Natural killer cell (primary cell): ENCODE data around the gene SLC19A1. TPM values are rescaled to one million over a fixed set of nuclear protein-coding genes. Genes with fewer than 3 reads are reported as not detected.

Experiments
- ATAC-seq, 3 donors: fragments of 150-1000 bp in 2 of 3; fragments of 200-7000 bp in 1 of 3; cut with Tn5 transposase; 1 replicate in 1 of 3; 2 replicates in 2 of 3; pipeline ENCODE4 v1.10.0; 2021; ENCODE audit warnings: mild to moderate bottlenecking in 2 of 3, moderate library complexity in 2 of 3
- DNase-seq, 2 donors: peaks; one replicate each; pipeline versions ENCODE4 v3.0.0 to v3.0.0-alpha.2; 2013 to 2021; ENCODE audit warnings: mixed read lengths in 1 of 2
- H3K27ac ChIP-seq: one replicate; pipeline ENCODE4 v1.5.1; 2013; ENCODE audit warnings: mild to moderate bottlenecking, low read length
- H3K27me3 ChIP-seq: one replicate; pipeline ENCODE4 v1.6.1; 2013; ENCODE audit warnings: low read length; ENCODE audit not compliant: control insufficient read depth, insufficient read depth
- H3K36me3 ChIP-seq: one replicate; pipeline ENCODE4 v1.6.1; 2013; ENCODE audit warnings: low read length; ENCODE audit not compliant: control insufficient read depth, insufficient read depth
- H3K4me1 ChIP-seq: one replicate; pipeline ENCODE4 v1.6.1; 2013; ENCODE audit warnings: low read length; ENCODE audit not compliant: control insufficient read depth, insufficient read depth
- H3K4me3 ChIP-seq: one replicate; pipeline ENCODE4 v1.5.1; 2013; ENCODE audit warnings: low read length
- H3K9me3 ChIP-seq: one replicate; pipeline ENCODE4 v1.6.1; 2013; ENCODE audit warnings: low read length; ENCODE audit not compliant: control insufficient read depth, insufficient read depth
- H3K27ac Mint-ChIP-seq, 2 donors: one replicate each; pipeline ENCODE4 v1.8.0; 2022; ENCODE audit warnings: mild to moderate bottlenecking in 2 of 2, mixed read lengths in 2 of 2, moderate library complexity in 1 of 2
- H3K27me3 Mint-ChIP-seq, 2 donors: one replicate each; pipeline ENCODE4 v1.8.0; 2022; ENCODE audit warnings: low read depth in 2 of 2, mixed read lengths in 2 of 2
- H3K36me3 Mint-ChIP-seq: one replicate; pipeline ENCODE4 v1.8.0; 2022; ENCODE audit warnings: mixed read lengths
- H3K4me1 Mint-ChIP-seq, 2 donors: one replicate each; pipeline ENCODE4 v1.8.0; 2022; ENCODE audit warnings: mixed read lengths in 2 of 2
- H3K4me3 Mint-ChIP-seq: one replicate; pipeline ENCODE4 v1.8.0; 2022; ENCODE audit warnings: mild to moderate bottlenecking, moderate library complexity, mixed read lengths
- H3K9me3 Mint-ChIP-seq, 2 donors: one replicate each; pipeline ENCODE4 v1.8.0; 2022; ENCODE audit warnings: mixed read lengths in 2 of 2
- WGBS: methylation state at CpG from one replicate; pipeline ENCODE4 v1.1.7; 2013; ENCODE audit warnings: missing lambda C conversion rate; ENCODE audit not compliant: insufficient coverage; 5-methylcytosine and 5-hydroxymethylcytosine counted together
- intact Hi-C: fragments of 100-400 bp; cut with micrococcal nuclease; formaldehyde crosslinking; loops from one replicate; pipeline ENCODE4 v1.14.2; 2022
- total RNA-seq, 4 donors: library from RNA; stranded (reverse); fragments of 120-200 nt in 1 of 4; gene quantifications; one replicate each; pipeline versions ENCODE4 v1.2.3 to v1.2.4, GENCODE V29; 2013 to 2022
- TF ChIP-seq, protein P1 (sequence below): fragments of 200-600 bp; IDR thresholded peaks from one replicate; pipeline ENCODE4 v1.8.0; 2022; ENCODE audit warnings: antibody characterized with exemption

The SLC19A1 gene
- total RNA-seq, 3 donors from 2014 or later (not counting 1 experiment from before 2014, with no cell fraction given): 2.5 to 9.0 (median 4.9) TPM

- Mint-ChIP-seq H3K4me1 (peaks cover 18 to 27% of the 10 kb centered on the region in 2 donors), H3K9me3 (no peaks in the 10 kb centered on the region), H3K27ac (no peak overlapping the region), H3K36me3 (no peaks in the 10 kb centered on the region), H3K4me3 (no peak overlapping the region), H3K27me3 (no peaks in the 10 kb centered on the region)
- Histone ChIP-seq H3K4me3 (no peak overlapping the region), H3K36me3 (no peaks in the 10 kb centered on the region), H3K9me3 (no peaks in the 10 kb centered on the region), H3K27ac (no peak overlapping the region), H3K27me3 (no peaks in the 10 kb centered on the region), H3K4me1 (peaks cover 30% of the 10 kb centered on the region)
- WGBS: 95% methylated on average over 43 of the region's 43 CpGs
- DNase-seq (no peak), ATAC-seq (no peak)
- intact Hi-C loops: no loop called here
- TF ChIP-seq, protein P1, sequence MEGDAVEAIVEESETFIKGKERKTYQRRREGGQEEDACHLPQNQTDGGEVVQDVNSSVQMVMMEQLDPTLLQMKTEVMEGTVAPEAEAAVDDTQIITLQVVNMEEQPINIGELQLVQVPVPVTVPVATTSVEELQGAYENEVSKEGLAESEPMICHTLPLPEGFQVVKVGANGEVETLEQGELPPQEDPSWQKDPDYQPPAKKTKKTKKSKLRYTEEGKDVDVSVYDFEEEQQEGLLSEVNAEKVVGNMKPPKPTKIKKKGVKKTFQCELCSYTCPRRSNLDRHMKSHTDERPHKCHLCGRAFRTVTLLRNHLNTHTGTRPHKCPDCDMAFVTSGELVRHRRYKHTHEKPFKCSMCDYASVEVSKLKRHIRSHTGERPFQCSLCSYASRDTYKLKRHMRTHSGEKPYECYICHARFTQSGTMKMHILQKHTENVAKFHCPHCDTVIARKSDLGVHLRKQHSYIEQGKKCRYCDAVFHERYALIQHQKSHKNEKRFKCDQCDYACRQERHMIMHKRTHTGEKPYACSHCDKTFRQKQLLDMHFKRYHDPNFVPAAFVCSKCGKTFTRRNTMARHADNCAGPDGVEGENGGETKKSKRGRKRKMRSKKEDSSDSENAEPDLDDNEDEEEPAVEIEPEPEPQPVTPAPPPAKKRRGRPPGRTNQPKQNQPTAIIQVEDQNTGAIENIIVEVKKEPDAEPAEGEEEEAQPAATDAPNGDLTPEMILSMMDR: no peak
Measured at GRCh38 chr21:45475004-45475685, 67.1 kb downstream of the SLC19A1 start.

- Histone ChIP-seq H3K9me3 (no peaks in the 10 kb centered on the region), H3K36me3 (no peaks in the 10 kb centered on the region), H3K4me3 (no peak overlapping the region), H3K27me3 (no peaks in the 10 kb centered on the region), H3K4me1 (peaks cover 22% of the 10 kb centered on the region), H3K27ac (no peak overlapping the region)
- Mint-ChIP-seq H3K4me3 (no peak overlapping the region), H3K27me3 (no peaks in the 10 kb centered on the region), H3K9me3 (no peaks in the 10 kb centered on the region), H3K4me1 (peaks cover 16 to 23% of the 10 kb centered on the region in 2 donors), H3K27ac (peak overlapping the region in 1 of 2 donors; percentile 1), H3K36me3 (no peaks in the 10 kb centered on the region)
- ATAC-seq (no peak), DNase-seq (no peak)
- TF ChIP-seq, protein P1: no peak
- intact Hi-C loops: no loop called here
- WGBS: 95% methylated on average over 18 of the region's 18 CpGs
Measured at GRCh38 chr21:45474323-45474950, 67.8 kb downstream of the SLC19A1 start.

DNA sequence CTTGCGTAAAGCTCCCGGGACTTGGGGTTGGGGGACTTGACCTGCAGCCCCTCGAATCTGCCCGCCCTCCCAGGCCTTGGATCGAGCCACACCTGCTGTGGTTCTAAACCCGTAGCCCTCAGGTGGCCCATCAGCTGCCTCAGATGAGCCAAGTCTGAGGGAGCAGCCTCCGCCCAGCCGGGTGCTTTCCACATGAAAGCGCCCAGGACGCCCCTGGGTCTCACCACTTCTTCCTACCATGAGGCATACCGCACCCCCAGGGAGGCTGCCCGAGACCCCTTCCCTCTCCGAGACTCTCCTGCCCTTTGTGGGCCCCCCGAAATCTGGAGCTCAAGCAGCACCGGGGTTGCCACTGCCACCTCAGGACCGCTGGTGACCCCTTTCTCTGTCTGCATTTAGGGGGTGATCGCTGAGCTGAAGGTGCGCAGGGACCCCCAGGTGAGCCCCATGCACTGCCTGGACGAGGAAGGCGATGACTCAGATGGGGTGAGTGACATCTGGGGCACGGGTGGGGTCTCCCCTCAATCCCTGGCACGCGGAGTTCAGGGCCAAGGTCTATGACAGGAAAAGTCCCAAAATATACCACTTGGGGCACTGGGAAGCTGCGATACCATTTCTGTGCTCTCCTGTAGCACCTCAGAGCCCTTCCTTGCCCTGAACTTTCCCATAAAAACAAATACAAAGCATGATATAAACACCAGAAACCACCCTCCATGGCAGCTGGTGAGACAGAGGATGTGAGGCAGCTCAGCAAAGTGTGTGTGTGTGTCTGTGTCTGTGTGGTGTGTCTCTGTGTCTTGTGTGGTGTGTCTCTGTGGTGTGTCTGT, 68.5 kb downstream of the SLC19A1 start:
- DNase-seq: no peak
- intact Hi-C loops: no loop called here
- H3K27ac ChIP-seq: no peak overlapping the region
- no peaks in the 10 kb centered on the region for H3K36me3 ChIP-seq
- no peaks in the 10 kb centered on the region for H3K9me3 ChIP-seq
- WGBS: 89% methylated on average over 24 of the region's 24 CpGs
- Mint-ChIP-seq H3K4me1 (peaks cover 9 to 15% of the 10 kb centered on the region in 2 donors), H3K27me3 (no peaks in the 10 kb centered on the region), H3K27ac (peak overlapping the region in 1 of 2 donors; percentile 1), H3K4me3 (no peak overlapping the region), H3K36me3 (no peaks in the 10 kb centered on the region), H3K9me3 (no peaks in the 10 kb centered on the region)
- TF ChIP-seq, protein P1: no peak
- no peak for ATAC-seq
- no peaks in the 10 kb centered on the region for H3K27me3 ChIP-seq
- peaks cover 15% of the 10 kb centered on the region for H3K4me1 ChIP-seq
- H3K4me3 ChIP-seq: no peak overlapping the region
